B cell (primary cell): ENCODE results near the gene SMG9. TPM values are rescaled to one million over a fixed set of nuclear protein-coding genes. Genes with fewer than 3 reads are reported as not detected.

Source experiments
- ATAC-seq: fragments of 200-7000 bp; cut with Tn5 transposase; one replicate; pipeline ENCODE4 v1.10.0; 2021; ENCODE audit warnings: low read depth, mild to moderate bottlenecking, moderate number of reproducible peaks, moderate library complexity
- CTCF ChIA-PET: fragments of 350-600 bp; sonication (Branson Sonifier 250); formaldehyde crosslinking; loops from one replicate; lab custom pipeline; 2021; ENCODE audit warnings: antibody characterized with exemption, inconsistent platforms; lab: Charles Lee
- POLR2A ChIA-PET: fragments of 350-600 bp; sonication (Branson Sonifier 250); formaldehyde crosslinking; loops from one replicate; lab custom pipeline; 2021; ENCODE audit warnings: antibody characterized with exemption; lab: Charles Lee
- DNase-seq: peaks from one replicate; pipeline ENCODE4 v3.0.0; 2013
- H2AFZ ChIP-seq: 2 replicates; pipeline ENCODE4 v1.6.1; 2012; ENCODE audit warnings: mild to moderate bottlenecking, low read depth, low read length; ENCODE audit not compliant: insufficient read depth, poor library complexity, severe bottlenecking
- H3K27ac ChIP-seq, 2 donors: 1 replicate in 1 of 2; 2 replicates in 1 of 2; pipeline ENCODE4 v1.5.1; 2012 to 2013; ENCODE audit warnings: low read length in 2 of 2, mild to moderate bottlenecking in 2 of 2, moderate library complexity in 1 of 2
- H3K27me3 ChIP-seq, 4 experiments: fragments of 200-600 bp in 1 of 4; sonication (generic) in 1 of 4; replicated peaks in 1 of 4; 1 replicate in 2 of 4; 2 replicates in 2 of 4; pipeline versions ENCODE4 v1.6.1 to v1.7.0; 2013 to 2016; ENCODE audit warnings: low read length in 3 of 4, mild to moderate bottlenecking in 2 of 4, mixed read lengths in 1 of 4, moderate library complexity in 1 of 4; ENCODE audit not compliant: insufficient read depth in 4 of 4, control insufficient read depth in 3 of 4; ENCODE audit errors: control extremely low read depth in 1 of 4
- H3K36me3 ChIP-seq, 2 experiments: replicated peaks in 1 of 2; 1 replicate in 1 of 2; 2 replicates in 1 of 2; pipeline versions ENCODE4 v1.6.1 to v1.7.1; 2013; ENCODE audit warnings: low read length in 1 of 2; ENCODE audit not compliant: insufficient read depth in 2 of 2, control insufficient read depth in 1 of 2; ENCODE audit errors: control extremely low read depth in 1 of 2, extremely low read depth in 1 of 2
- H3K4me1 ChIP-seq, 2 donors: fragments of 200-600 bp in 1 of 2; sonication (generic) in 1 of 2; 1 replicate in 1 of 2; 2 replicates in 1 of 2; pipeline versions ENCODE4 v1.5.1 to v1.6.1; 2013 to 2017; ENCODE audit warnings: low read length in 2 of 2; ENCODE audit not compliant: control insufficient read depth in 2 of 2, insufficient read depth in 2 of 2
- H3K4me2 ChIP-seq: replicated peaks from 2 replicates; pipeline ENCODE3; 2012; ENCODE audit warnings: mild to moderate bottlenecking, low read depth, low read length; ENCODE audit not compliant: poor library complexity, severe bottlenecking
- H3K4me3 ChIP-seq, 5 experiments: fragments of 200-600 bp in 1 of 5; sonication (generic) in 1 of 5; 1 replicate in 3 of 5; 2 replicates in 2 of 5; pipeline versions ENCODE4 v1.5.1 to v1.7.0; 2011 to 2016; ENCODE audit warnings: low read length in 4 of 5, mild to moderate bottlenecking in 4 of 5, low read depth in 2 of 5, control low read depth in 1 of 5, moderate library complexity in 1 of 5; ENCODE audit not compliant: insufficient read depth in 1 of 5; ENCODE audit errors: control extremely low read depth in 1 of 5, extremely low read depth in 1 of 5
- H3K79me2 ChIP-seq: fragments of 200-600 bp; sonication (generic); one replicate; pipeline ENCODE4 v1.6.0; 2016; ENCODE audit warnings: low read length; ENCODE audit not compliant: control insufficient read depth, insufficient read depth
- H3K9ac ChIP-seq: fragments of 200-600 bp; sonication (generic); 2 replicates; pipeline ENCODE4 v1.6.1; 2017; ENCODE audit warnings: mild to moderate bottlenecking, low read length, moderate library complexity
- H3K9me3 ChIP-seq, 3 donors: one replicate each; pipeline versions ENCODE4 v1.6.1 to v1.7.1; 2013; ENCODE audit warnings: low read length in 2 of 3; ENCODE audit not compliant: control insufficient read depth in 2 of 3, insufficient read depth in 1 of 3; ENCODE audit errors: control extremely low read depth in 1 of 3
- H4K20me1 ChIP-seq: 2 replicates; pipeline ENCODE4 v1.6.0; 2012; ENCODE audit warnings: mild to moderate bottlenecking, low read length; ENCODE audit not compliant: insufficient read depth, control insufficient read depth, poor library complexity, severe bottlenecking
- H3K27ac Mint-ChIP-seq: one replicate; pipeline ENCODE4 v1.8.0; 2021; ENCODE audit warnings: mixed read lengths
- H3K27me3 Mint-ChIP-seq: one replicate; pipeline ENCODE4 v1.8.0; 2021; ENCODE audit warnings: mixed read lengths
- H3K4me1 Mint-ChIP-seq: one replicate; pipeline ENCODE4 v1.8.0; 2021; ENCODE audit warnings: mixed read lengths
- H3K4me3 Mint-ChIP-seq: one replicate; pipeline ENCODE4 v1.8.0; 2021; ENCODE audit warnings: mixed read lengths
- H3K9me3 Mint-ChIP-seq: one replicate; pipeline ENCODE4 v1.8.0; 2022; ENCODE audit warnings: mixed read lengths; ENCODE audit not compliant: insufficient read depth
- EZH2 ChIP-seq: IDR thresholded peaks from 2 replicates; pipeline ENCODE4 v1.6.1; 2012; ENCODE audit warnings: borderline replicate concordance, low read depth, mild to moderate bottlenecking, moderate library complexity, low read length; ENCODE audit not compliant: insufficient read depth, poor library complexity, severe bottlenecking
- WGBS: methylation state at CpG from one replicate; pipeline ENCODE4 v1.1.5; 2013; ENCODE audit warnings: missing lambda C conversion rate; ENCODE audit not compliant: insufficient coverage; 5-methylcytosine and 5-hydroxymethylcytosine counted together
- intact Hi-C: fragments of 100-400 bp; cut with micrococcal nuclease; formaldehyde crosslinking; loops from one replicate; pipeline ENCODE4 v1.10.0; 2022
- polyA plus RNA-seq: library from polyadenylated mRNA; depleted of rRNA; stranded (reverse); fragments of >200 nt; gene quantifications from 2 replicates; pipeline ENCODE4 v1.2.3, GENCODE V29; 2012
- total RNA-seq, 2 donors: library from RNA; stranded (reverse); fragments of 120-200 nt in 1 of 2; gene quantifications; 1 replicate in 1 of 2; 2 replicates in 1 of 2; pipeline versions ENCODE4 v1.2.3 to v1.2.4, GENCODE V29; 2013 to 2022
- TF ChIP-seq, protein P1 (sequence below): fragments of 200-600 bp; IDR thresholded peaks from one replicate; pipeline ENCODE4 v1.8.0; 2022; ENCODE audit warnings: antibody characterized with exemption, mild to moderate bottlenecking

Gene SMG9
- total and polyA plus RNA-seq, 2 donors (not counting 1 experiment from before 2014, with no cell fraction given): 33.9 to 87.5 TPM

DNA sequence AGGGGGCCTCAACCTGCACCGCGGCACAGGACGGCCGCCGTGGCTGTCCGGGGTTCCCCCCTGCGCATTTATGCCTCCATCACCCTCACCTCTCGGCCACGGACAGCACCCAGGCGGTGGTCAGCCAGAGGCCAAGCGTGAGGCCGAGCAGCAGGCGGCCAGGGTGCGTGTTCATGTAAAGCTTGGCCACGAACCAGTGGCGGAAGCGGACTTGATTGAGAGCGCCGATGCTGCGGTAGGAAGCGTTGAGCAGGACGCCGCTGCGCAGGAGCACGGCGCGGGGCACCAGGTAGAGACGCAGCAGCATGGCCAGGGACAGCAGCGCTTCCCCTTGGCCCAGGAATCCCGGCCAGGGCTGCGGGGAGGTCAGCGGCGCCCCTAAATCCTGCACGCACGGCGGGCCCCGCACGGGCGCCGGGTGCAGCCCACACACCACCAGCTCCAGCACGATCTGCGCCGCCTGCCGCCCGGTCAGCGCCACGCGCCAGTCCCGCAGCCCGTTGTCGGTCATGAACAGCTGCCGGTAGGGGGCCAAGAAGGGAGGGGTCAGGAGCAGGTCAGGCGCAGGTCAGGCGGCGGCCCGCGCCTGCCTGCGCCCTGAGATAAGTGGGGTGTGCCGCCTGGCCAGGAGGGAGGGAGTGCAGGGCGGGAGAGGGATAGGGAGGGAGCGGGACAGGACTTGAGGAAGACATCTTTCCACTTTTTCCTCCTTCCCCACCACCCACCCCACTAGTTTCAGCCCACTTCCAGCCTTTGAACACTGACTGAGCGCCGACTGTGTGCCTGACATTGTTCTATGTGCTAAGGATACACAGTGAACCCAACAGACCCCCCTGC, 19.6 kb upstream of the SMG9 start:
- no peaks in the 10 kb centered on the region for H3K9me3 ChIP-seq
- no peaks in the 10 kb centered on the region for H3K27me3 ChIP-seq
- H2AFZ ChIP-seq: no peak overlapping the region
- TF ChIP-seq, protein P1, sequence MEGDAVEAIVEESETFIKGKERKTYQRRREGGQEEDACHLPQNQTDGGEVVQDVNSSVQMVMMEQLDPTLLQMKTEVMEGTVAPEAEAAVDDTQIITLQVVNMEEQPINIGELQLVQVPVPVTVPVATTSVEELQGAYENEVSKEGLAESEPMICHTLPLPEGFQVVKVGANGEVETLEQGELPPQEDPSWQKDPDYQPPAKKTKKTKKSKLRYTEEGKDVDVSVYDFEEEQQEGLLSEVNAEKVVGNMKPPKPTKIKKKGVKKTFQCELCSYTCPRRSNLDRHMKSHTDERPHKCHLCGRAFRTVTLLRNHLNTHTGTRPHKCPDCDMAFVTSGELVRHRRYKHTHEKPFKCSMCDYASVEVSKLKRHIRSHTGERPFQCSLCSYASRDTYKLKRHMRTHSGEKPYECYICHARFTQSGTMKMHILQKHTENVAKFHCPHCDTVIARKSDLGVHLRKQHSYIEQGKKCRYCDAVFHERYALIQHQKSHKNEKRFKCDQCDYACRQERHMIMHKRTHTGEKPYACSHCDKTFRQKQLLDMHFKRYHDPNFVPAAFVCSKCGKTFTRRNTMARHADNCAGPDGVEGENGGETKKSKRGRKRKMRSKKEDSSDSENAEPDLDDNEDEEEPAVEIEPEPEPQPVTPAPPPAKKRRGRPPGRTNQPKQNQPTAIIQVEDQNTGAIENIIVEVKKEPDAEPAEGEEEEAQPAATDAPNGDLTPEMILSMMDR: no peak
- no peak for TF ChIP-seq EZH2
- no peak overlapping the region for H3K4me3 ChIP-seq
- H3K36me3 ChIP-seq: peaks cover 0 to 60% of the 10 kb centered on the region in 2 experiments
- Mint-ChIP-seq H3K4me3 (no peak overlapping the region), H3K27ac (no peak overlapping the region), H3K4me1 (peaks cover 53% of the 10 kb centered on the region), H3K27me3 (no peaks in the 10 kb centered on the region), H3K9me3 (no peaks in the 10 kb centered on the region)
- ATAC-seq (no peak), DNase-seq (no peak)
- POLR2A ChIA-PET: no interaction called here
- no peak overlapping the region for H3K27ac ChIP-seq
- peaks cover 84% of the 10 kb centered on the region for H3K79me2 ChIP-seq
- H4K20me1 ChIP-seq: peaks cover 59% of the 10 kb centered on the region
- H3K9ac ChIP-seq: no peak overlapping the region
- WGBS: 91% methylated on average over 49 of the region's 63 CpGs
- H3K4me2 ChIP-seq: no peak overlapping the region
- H3K4me1 ChIP-seq: peaks cover 31 to 52% of the 10 kb centered on the region in 2 donors
- CTCF ChIA-PET: interaction anchor here (5.9 to 11.3 kb wide), 3 partner anchors 11 to 29 kb away, joined by 44 to 237 read pairs (median 204); partner anchors contain the start of gene SMG9
- intact Hi-C loops: no loop called here

DNA sequence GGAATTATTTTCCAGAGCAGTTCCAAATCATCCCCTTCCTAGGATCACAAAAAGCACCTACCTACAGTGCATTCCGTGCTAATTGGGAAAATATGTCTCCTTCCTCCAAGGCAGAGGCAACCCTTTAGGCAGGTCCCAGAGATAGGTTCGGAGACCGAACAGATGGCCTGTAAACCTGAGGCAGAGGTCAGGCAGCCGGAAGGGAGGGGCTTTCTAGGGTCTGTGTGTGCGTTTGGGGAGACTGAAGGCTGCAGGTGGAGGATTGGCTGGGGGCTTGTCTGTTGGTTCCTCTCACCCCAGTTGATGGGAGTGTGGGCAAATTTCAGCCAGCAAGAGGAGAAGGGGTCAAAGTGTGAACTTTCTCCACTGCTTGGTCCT, 19.0 kb upstream of the SMG9 start:
- Histone ChIP-seq H3K9me3 (no peaks in the 10 kb centered on the region), H3K36me3 (peaks cover 0 to 66% of the 10 kb centered on the region in 2 experiments), H4K20me1 (peaks cover 59% of the 10 kb centered on the region), H3K27ac (no peak overlapping the region), H3K4me3 (no peak overlapping the region), H3K4me2 (no peak overlapping the region), H2AFZ (no peak overlapping the region), H3K79me2 (peaks cover 78% of the 10 kb centered on the region), H3K9ac (no peak overlapping the region), H3K27me3 (no peaks in the 10 kb centered on the region), H3K4me1 (peaks cover 25 to 48% of the 10 kb centered on the region in 2 donors)
- CTCF ChIA-PET: interaction anchor here (9.0 kb wide), 1 partner anchor 10 kb away, joined by 204 read pairs; no protein-coding TSS in a partner anchor
- Mint-ChIP-seq H3K9me3 (no peaks in the 10 kb centered on the region), H3K4me3 (no peak overlapping the region), H3K4me1 (peaks cover 47% of the 10 kb centered on the region), H3K27me3 (no peaks in the 10 kb centered on the region), H3K27ac (no peak overlapping the region)
- TF ChIP-seq EZH2: no peak
- TF ChIP-seq, protein P1: no peak
- intact Hi-C loops: no loop called here
- WGBS: 100% methylated on average over 5 of the region's 5 CpGs
- DNase-seq: no peak
- ATAC-seq: no peak
- POLR2A ChIA-PET: no interaction called here
